H54 (cell line): Measurements from ENCODE around the gene FGF12.

Experiments used
- DNase-seq: peaks from one replicate; pipeline ENCODE4 v3.0.0; 2011; ENCODE audit warnings: low spot score, mixed read lengths; ENCODE audit not compliant: insufficient read length
- FAIRE-seq: peaks from 3 replicates; lab custom pipeline; 2011; peaks lifted over from hg19 to GRCh38; lab: Jason Lieb, UNC
- POLR2A ChIP-seq: IDR thresholded peaks from 2 replicates; pipeline ENCODE4 v1.6.1; 2011; ENCODE audit warnings: low read depth, mild to moderate bottlenecking, low read length

The FGF12 gene

GRCh38 chr3:192417017-192417416 is 310.3 kb downstream of the FGF12 start:
- no peak for DNase-seq
- no peak for TF ChIP-seq POLR2A

DNA sequence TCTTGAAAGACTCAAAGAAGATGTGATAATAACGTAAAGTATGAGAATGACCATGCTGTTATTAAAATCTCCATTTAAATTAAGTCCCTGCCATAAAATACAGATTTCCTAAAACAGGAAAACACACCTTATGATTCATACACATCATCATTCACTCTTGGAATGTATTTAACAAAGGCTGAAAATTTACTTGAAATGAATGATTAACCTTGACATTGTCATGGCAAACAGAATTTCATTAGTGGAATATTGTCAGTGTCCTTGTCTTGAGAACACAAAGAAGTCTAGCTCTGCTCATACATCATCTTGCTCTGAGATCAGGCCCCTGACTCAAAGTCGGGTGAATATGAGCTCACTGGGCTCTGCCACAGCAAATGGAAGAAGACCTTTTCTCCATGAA is 313.9 kb downstream of the FGF12 start:
- no peak for FAIRE-seq
- TF ChIP-seq POLR2A: no peak
- DNase-seq: no peak

More at GRCh38 chr3:192417017-192417416, 310.3 kb downstream of the FGF12 start:
- no peak for FAIRE-seq

DNA sequence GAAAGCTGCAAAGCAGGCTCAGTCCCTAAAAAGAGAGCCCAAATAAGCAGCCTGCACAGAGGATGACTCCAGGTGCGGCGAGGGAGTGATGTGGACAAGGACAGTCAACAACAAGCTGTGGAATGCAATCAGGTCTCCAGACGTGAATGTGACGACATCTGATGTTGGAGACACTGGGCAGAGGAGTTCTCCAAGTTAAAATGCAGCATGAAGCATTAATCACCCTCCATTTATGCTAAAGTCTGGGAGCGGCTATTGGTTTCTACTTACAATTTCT is 316.7 kb downstream of the FGF12 start:
- no peak for TF ChIP-seq POLR2A
- FAIRE-seq: peak; percentile 30
- no peak for DNase-seq

GRCh38 chr3:192409838-192410683 is 317.3 kb downstream of the FGF12 start:
- FAIRE-seq: peak; percentile 93
- no peak for TF ChIP-seq POLR2A
- peak; percentile 62 for DNase-seq

GRCh38 chr3:192409201-192409837 is 318.0 kb downstream of the FGF12 start:
- FAIRE-seq (peak; percentile 52), DNase-seq (peak; percentile 84)
- TF ChIP-seq POLR2A: no peak

GRCh38 chr3:192408647-192409200 is 318.6 kb downstream of the FGF12 start:
- TF ChIP-seq POLR2A: no peak
- FAIRE-seq: no peak
- DNase-seq: peak; percentile 74

GRCh38 chr3:192408007-192408646 is 319.2 kb downstream of the FGF12 start:
- TF ChIP-seq POLR2A: no peak
- no peak for DNase-seq
- no peak for FAIRE-seq

- DNase-seq (no peak), FAIRE-seq (no peak)
- TF ChIP-seq POLR2A: no peak
These were observed 327.6 kb downstream of the FGF12 start for GRCh38 chr3:192399767-192400166.

DNA sequence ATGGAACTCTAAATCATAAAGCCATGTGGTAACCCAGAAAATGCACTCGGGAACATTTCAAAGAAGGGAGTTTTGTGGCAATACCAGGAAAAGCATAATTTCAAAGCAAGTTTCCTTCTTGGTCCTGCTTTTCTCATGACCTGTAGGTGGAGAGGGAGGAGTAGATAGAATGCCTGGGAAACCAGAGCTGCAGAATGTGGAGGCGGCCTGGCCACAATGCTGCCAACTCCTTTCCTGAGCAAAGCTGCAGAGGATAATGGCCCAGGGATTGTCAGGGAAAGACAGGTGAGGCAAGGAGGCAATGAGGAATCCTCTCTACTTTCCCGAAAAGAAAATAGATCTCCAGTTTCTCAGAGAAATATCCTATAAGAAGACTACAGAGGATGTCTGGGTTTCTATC is 330.3 kb downstream of the FGF12 start:
- TF ChIP-seq POLR2A: no peak
- DNase-seq (no peak), FAIRE-seq (peak; percentile 6)

DNA sequence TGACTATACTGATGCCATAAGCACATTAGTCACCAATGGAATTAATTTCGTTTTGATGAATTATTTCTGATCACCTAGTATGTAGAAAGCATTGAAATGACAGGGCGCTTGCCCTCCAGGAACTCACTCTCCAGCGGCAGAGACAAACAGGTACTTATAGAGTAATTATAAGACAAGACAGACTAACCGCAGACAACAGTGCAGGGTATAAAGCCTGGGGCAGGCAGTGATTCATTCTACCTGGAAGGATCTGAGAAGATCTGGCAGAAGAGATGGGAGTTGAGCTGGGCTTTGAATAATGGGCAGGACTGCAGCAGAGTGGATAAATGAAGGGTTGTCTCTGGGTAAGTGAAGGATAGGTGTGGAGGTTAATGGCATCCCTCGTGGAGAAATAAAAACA is 331.8 kb downstream of the FGF12 start:
- DNase-seq: no peak
- no peak for TF ChIP-seq POLR2A
- no peak for FAIRE-seq

DNA sequence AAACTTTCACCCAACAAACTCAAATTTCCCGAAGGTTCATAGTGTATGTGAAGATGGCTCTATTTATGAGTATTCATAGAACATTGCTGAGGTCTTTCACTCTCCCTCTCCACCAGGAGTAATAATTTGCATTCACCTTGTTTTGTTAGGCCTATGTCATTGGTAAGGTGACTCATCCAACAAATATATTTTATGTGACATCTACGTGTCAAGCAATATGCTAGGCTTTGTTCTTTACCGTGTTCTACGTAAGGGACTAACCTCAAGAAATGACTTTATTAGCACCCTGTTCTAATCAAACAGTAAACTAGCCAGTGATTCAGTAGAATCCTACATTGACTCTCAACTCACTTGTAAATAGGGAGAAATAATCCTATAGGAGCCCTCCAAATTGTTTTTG is 334.4 kb downstream of the FGF12 start:
- TF ChIP-seq POLR2A: no peak
- FAIRE-seq (no peak), DNase-seq (no peak)

- TF ChIP-seq POLR2A: no peak
- DNase-seq: no peak
- FAIRE-seq: peak; percentile 76
These were observed 344.5 kb downstream of the FGF12 start for GRCh38 chr3:192382861-192383260.

DNA sequence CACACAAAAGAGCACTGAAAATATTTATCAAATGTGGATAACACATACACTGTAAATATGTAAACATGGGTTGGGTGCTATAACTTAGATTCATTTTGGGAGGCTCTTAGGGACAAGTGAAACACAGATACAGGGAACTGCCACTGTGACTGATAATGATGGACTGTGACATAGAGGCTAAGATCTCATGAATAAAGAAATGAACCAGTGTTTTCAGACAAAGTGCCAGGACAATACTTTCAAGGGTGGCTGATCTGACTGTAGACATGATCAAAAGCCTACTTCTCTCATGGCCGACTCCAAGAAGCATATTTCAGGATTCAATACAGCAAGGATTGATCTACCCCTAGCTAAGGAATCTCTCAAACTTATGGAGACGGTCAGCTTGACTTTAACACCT is 353.8 kb downstream of the FGF12 start:
- DNase-seq (no peak), FAIRE-seq (peak; percentile 80)
- no peak for TF ChIP-seq POLR2A

GRCh38 chr3:192373032-192373431 is 354.3 kb downstream of the FGF12 start:
- FAIRE-seq: peak; percentile 50
- DNase-seq: no peak
- no peak for TF ChIP-seq POLR2A
